ENCODE results near the gene PELI1.

DNA sequence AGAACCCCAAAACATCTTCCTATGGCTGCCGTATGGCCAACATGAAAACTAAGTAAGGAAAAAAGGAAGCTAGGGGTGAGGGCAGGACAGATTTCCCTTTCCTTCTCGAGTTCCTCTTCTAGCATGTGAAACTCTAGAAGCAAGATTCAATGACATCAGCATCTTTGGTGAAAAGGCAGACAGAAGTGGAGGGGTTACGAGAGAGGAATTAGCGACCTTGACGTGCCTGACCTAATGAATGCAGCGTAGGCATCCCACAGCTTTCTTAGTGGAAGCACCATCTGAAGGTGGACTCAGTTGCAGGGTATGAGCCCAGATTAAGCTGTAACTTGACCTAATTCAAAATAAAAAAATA is 47.9 kb upstream of the PELI1 start:
- TF ChIP-seq, protein P1, sequence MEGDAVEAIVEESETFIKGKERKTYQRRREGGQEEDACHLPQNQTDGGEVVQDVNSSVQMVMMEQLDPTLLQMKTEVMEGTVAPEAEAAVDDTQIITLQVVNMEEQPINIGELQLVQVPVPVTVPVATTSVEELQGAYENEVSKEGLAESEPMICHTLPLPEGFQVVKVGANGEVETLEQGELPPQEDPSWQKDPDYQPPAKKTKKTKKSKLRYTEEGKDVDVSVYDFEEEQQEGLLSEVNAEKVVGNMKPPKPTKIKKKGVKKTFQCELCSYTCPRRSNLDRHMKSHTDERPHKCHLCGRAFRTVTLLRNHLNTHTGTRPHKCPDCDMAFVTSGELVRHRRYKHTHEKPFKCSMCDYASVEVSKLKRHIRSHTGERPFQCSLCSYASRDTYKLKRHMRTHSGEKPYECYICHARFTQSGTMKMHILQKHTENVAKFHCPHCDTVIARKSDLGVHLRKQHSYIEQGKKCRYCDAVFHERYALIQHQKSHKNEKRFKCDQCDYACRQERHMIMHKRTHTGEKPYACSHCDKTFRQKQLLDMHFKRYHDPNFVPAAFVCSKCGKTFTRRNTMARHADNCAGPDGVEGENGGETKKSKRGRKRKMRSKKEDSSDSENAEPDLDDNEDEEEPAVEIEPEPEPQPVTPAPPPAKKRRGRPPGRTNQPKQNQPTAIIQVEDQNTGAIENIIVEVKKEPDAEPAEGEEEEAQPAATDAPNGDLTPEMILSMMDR (conservative IDR thresholded peaks at IDR 0.05 in 1 of 2, IDR thresholded peaks at IDR 0.05 in 1 of 2; ENCODE audit: low read depth in 1 of 2, low read length in 2 of 2) = no peak
- TF ChIP-seq EZH2 (IDR thresholded peaks at IDR 0.05; ENCODE audit: low read length, missing control alignments) = no peak

All from fibroblast of lung (primary cell).